Liver (tissue), 3 donors: ENCODE measurements around the gene ATP8B3.

Experiments
- ATF3 ChIP-seq: IDR thresholded peaks from 2 replicates; pipeline ENCODE4 v1.6.1; 2016; ENCODE audit warnings: antibody characterized with exemption
- CTCF ChIP-seq: fragments of 150-350 bp; IDR thresholded peaks from 2 replicates; pipeline ENCODE4 v1.5.1; 2017; ENCODE audit warnings: improper control_type of control experiment, low read depth, low read length; ENCODE audit not compliant: missing input control
- donor health status: healthy.
- donor health status: healthy.

- no peak for TF ChIP-seq CTCF
- TF ChIP-seq ATF3, result no peak
Observed at GRCh38 chr19:1789261-1790041, 22.6 kb downstream of the ATP8B3 start.
